Endothelial cell of umbilical vein (primary cell): ENCODE results near the gene MAGI3. TPM values are rescaled to one million over a fixed set of nuclear protein-coding genes. Genes with fewer than 3 reads are reported as not detected.

Experiments
- BruUV-seq: library from RNA; stranded (reverse); fragments of 400-500 nt; replicated peaks from 2 replicates; lab custom pipeline; 2021; lab: Mats Ljungman, UMichigan
- CTCF ChIA-PET: fragments of 300-600, 350-600 bp; sonication (Branson Sonifier 250); formaldehyde crosslinking; loops from one replicate; lab custom pipeline; 2021; ENCODE audit warnings: antibody characterized with exemption, inconsistent platforms; lab: Charles Lee
- POLR2A ChIA-PET: fragments of 300-600, 350-600 bp; sonication (Branson Sonifier 250); formaldehyde crosslinking; loops from one replicate; lab custom pipeline; 2021; ENCODE audit warnings: antibody characterized with exemption, inconsistent platforms; lab: Charles Lee
- DNase-seq: peaks from one replicate; pipeline ENCODE4 v3.0.0-alpha.2; 2011; ENCODE audit warnings: low read depth, low spot score
- FAIRE-seq: peaks from 2 replicates; lab custom pipeline; 2011; peaks lifted over from hg19 to GRCh38; lab: Jason Lieb, UNC
- H2AFZ ChIP-seq: 2 replicates; pipeline ENCODE4 v1.6.0; 2012; ENCODE audit warnings: low read depth, low read length, control low read depth, inconsistent platforms
- H3K27ac ChIP-seq: 2 replicates; pipeline ENCODE4 v1.5.1; 2011; ENCODE audit warnings: low read depth, mild to moderate bottlenecking, control low read depth, low read length, moderate library complexity; ENCODE audit not compliant: insufficient read depth
- H3K27me3 ChIP-seq, 2 experiments: 2 replicates each; pipeline versions ENCODE4 v1.6.0 to v1.6.1; 2011; ENCODE audit warnings: low read length in 2 of 2, mixed read lengths in 1 of 2; ENCODE audit not compliant: control insufficient read depth in 2 of 2, insufficient read depth in 2 of 2
- H3K36me3 ChIP-seq, 2 experiments: 2 replicates in 1 of 2; 3 replicates in 1 of 2; pipeline ENCODE4 v1.5.1; 2011; ENCODE audit warnings: low read length in 2 of 2, mild to moderate bottlenecking in 1 of 2, moderate library complexity in 1 of 2; ENCODE audit not compliant: control insufficient read depth in 2 of 2, insufficient read depth in 2 of 2; ENCODE audit errors: extremely low read depth in 1 of 2
- H3K4me1 ChIP-seq: 3 replicates; pipeline ENCODE4 v1.5.1; 2011; ENCODE audit warnings: mild to moderate bottlenecking, low read length; ENCODE audit not compliant: control insufficient read depth, insufficient read depth; ENCODE audit errors: extremely low read depth
- H3K4me2 ChIP-seq: 2 replicates; pipeline ENCODE4 v1.6.1; 2011; ENCODE audit warnings: low read length, control low read depth, mixed read lengths; ENCODE audit not compliant: insufficient read depth
- H3K4me3 ChIP-seq, 3 experiments: fragments of 200-600 bp in 1 of 3; sonication (generic), shearing (Covaris generic) in 1 of 3; replicated peaks in 1 of 3; 2 replicates each; pipeline ENCODE4 v1.5.1; 2011 to 2016; ENCODE audit warnings: control low read depth in 3 of 3, low read length in 3 of 3, mild to moderate bottlenecking in 2 of 3, inconsistent platforms in 1 of 3, low read depth in 1 of 3, moderate library complexity in 1 of 3; ENCODE audit not compliant: insufficient read depth in 1 of 3
- H3K79me2 ChIP-seq: 2 replicates; pipeline ENCODE4 v1.6.0; 2012; ENCODE audit warnings: low read length, inconsistent platforms; ENCODE audit not compliant: control insufficient read depth, insufficient read depth
- H3K9ac ChIP-seq: replicated peaks from 2 replicates; pipeline ENCODE3; 2011; ENCODE audit warnings: low read length, control low read depth; ENCODE audit not compliant: insufficient read depth; ENCODE audit errors: extremely low read depth
- H3K9me1 ChIP-seq: replicated peaks from 3 replicates; pipeline ENCODE4 v1.6.0; 2011; ENCODE audit warnings: mild to moderate bottlenecking, low read length; ENCODE audit not compliant: control insufficient read depth, insufficient read depth; ENCODE audit errors: extremely low read depth
- H3K9me3 ChIP-seq: replicated peaks from 2 replicates; pipeline ENCODE4 v1.5.1; 2012; ENCODE audit warnings: low read length, inconsistent platforms; ENCODE audit not compliant: control insufficient read depth, insufficient read depth
- H4K20me1 ChIP-seq: replicated peaks from 2 replicates; pipeline ENCODE3; 2011; ENCODE audit warnings: mild to moderate bottlenecking, low read length; ENCODE audit not compliant: control insufficient read depth, insufficient read depth; ENCODE audit errors: extremely low read depth
- CTCF ChIP-seq, 2 donors: IDR thresholded peaks; 1 replicate in 1 of 2; 2 replicates in 1 of 2; pipeline ENCODE4 v1.5.1; 2011; ENCODE audit warnings: low read length in 2 of 2, mild to moderate bottlenecking in 2 of 2, moderate library complexity in 2 of 2, control low read depth in 1 of 2, inconsistent platforms in 1 of 2, low read depth in 1 of 2; ENCODE audit not compliant: insufficient read depth in 1 of 2; ENCODE audit errors: extremely low read depth in 1 of 2
- EZH2 ChIP-seq: IDR thresholded peaks from 2 replicates; pipeline ENCODE4 v1.6.1; 2012; ENCODE audit warnings: borderline replicate concordance, low read depth, mild to moderate bottlenecking, moderate library complexity, low read length, inconsistent platforms; ENCODE audit not compliant: severe bottlenecking
- FOS ChIP-seq: IDR thresholded peaks from 2 replicates; pipeline ENCODE4 v1.6.1; 2011; ENCODE audit warnings: mild to moderate bottlenecking, low read length, moderate library complexity, borderline replicate concordance; ENCODE audit not compliant: insufficient read depth
- GATA2 ChIP-seq: IDR thresholded peaks from 2 replicates; pipeline ENCODE4 v1.7.0; 2011; ENCODE audit warnings: low read depth, mild to moderate bottlenecking, moderate library complexity, mixed read lengths, low read length; ENCODE audit not compliant: insufficient read length, insufficient read depth
- JUN ChIP-seq: IDR thresholded peaks from 2 replicates; pipeline ENCODE4 v1.6.1; 2011; ENCODE audit warnings: borderline replicate concordance, low read depth; ENCODE audit not compliant: insufficient read length, insufficient read depth
- MAX ChIP-seq: IDR thresholded peaks from 2 replicates; pipeline ENCODE4 v1.6.1; 2011; ENCODE audit not compliant: insufficient read depth, insufficient read length
- MYC ChIP-seq: IDR thresholded peaks from one replicate; pipeline ENCODE4 v1.6.1; 2011; ENCODE audit warnings: mild to moderate bottlenecking, low read depth, low read length
- POLR2A ChIP-seq: IDR thresholded peaks from 2 replicates; pipeline ENCODE4 v1.6.1; 2012; ENCODE audit warnings: low read depth, mild to moderate bottlenecking, control low read depth, low read length
- POLR2AphosphoS5 ChIP-seq: IDR thresholded peaks from 2 replicates; pipeline ENCODE4 v1.6.1; 2012; ENCODE audit warnings: low read depth, mild to moderate bottlenecking, control low read depth, low read length, moderate library complexity; ENCODE audit not compliant: insufficient read depth
- dilution Hi-C: fragments of 300-500 bp; cut with MboI; formaldehyde crosslinking; loops from one replicate; pipeline ENCODE4 v1.15.0; 2019; ENCODE audit warnings: low sequenced_read_pairs; ENCODE audit not compliant: extremely low pct_ligation_motif_present
- intact Hi-C: fragments of 100-400 bp; cut with micrococcal nuclease; formaldehyde crosslinking; loops from one replicate; pipeline ENCODE4 v1.10.0; 2022
- polyA plus RNA-seq, 4 experiments: library from polyadenylated mRNA; depleted of rRNA in 3 of 4; stranded (reverse) in 3 of 4; unstranded in 1 of 4; fragments of >200 nt; gene quantifications; 2 replicates each; pipeline versions ENCODE4 v1.2.1 to v1.2.3, GENCODE V29; 2011 to 2012; ENCODE audit warnings: missing spikeins in 1 of 4
- total RNA-seq: library from RNA; stranded (reverse); gene quantifications from 2 replicates; pipeline ENCODE4 v1.2.3, GENCODE V29; 2021

MAGI3 gene
- total and polyA plus RNA-seq, 2 donors (not counting 3 experiments of a cell fraction or from before 2014, with no cell fraction given) = 2.8 to 16.1 TPM

GRCh38 chr1:113605146-113605545 lies 214.8 kb downstream of the MAGI3 start:
- H3K36me3 ChIP-seq = no peaks in the 10 kb centered on the region
- no peak overlapping the region for H3K4me3 ChIP-seq
- CTCF ChIA-PET = no interaction called here
- POLR2A ChIA-PET = no interaction called here
- dilution Hi-C loops (no loop called here), intact Hi-C loops (no loop called here)
- no peaks in the 10 kb centered on the region for H3K9me3 ChIP-seq
- no peaks in the 10 kb centered on the region for H3K4me1 ChIP-seq
- no peak overlapping the region for H2AFZ ChIP-seq
- H3K27me3 ChIP-seq = no peaks in the 10 kb centered on the region
- H3K9me1 ChIP-seq = no peaks in the 10 kb centered on the region
- no peak overlapping the region for H3K4me2 ChIP-seq
- no peak for FAIRE-seq
- no peak overlapping the region for H3K27ac ChIP-seq
- no TSS peak for BruUV-seq
- DNase-seq = no peak
- H4K20me1 ChIP-seq = no peaks in the 10 kb centered on the region
- no peak overlapping the region for H3K9ac ChIP-seq
- TF ChIP-seq FOS (no peak), POLR2A (no peak), JUN (no peak), MYC (no peak), CTCF (IDR thresholded peaks at IDR 0.05; ENCODE audit: extremely low read depth in 1 of 2, insufficient read depth in 1 of 2, low read depth in 1 of 2, low read length in 2 of 2) (no peak), POLR2AphosphoS5 (no peak), MAX (no peak), EZH2 (no peak), GATA2 (no peak)
- no peaks in the 10 kb centered on the region for H3K79me2 ChIP-seq
